SK-N-SH treated with all-trans-retinoic acid at 6 μM for 48 hours (cell line): ENCODE measurements around the gene PKN2.

Experiments used
- ATAC-seq: fragments of 200-7000 bp; cut with Tn5 transposase; 3 replicates; pipeline ENCODE4 v1.9.1; 2020; ENCODE audit warnings: mild to moderate bottlenecking, moderate library complexity
- ARNTL ChIP-seq: fragments of 450-650 bp; formaldehyde crosslinking; IDR thresholded peaks from 2 replicates; pipeline ENCODE4 v1.5.0; 2020; ENCODE audit warnings: low read depth, mild to moderate bottlenecking, moderate library complexity, borderline replicate concordance
- CREB5 ChIP-seq: fragments of 250-450 bp; sonication (Bioruptor Pico); IDR thresholded peaks from 2 replicates; pipeline ENCODE4 v1.5.1; 2020; ENCODE audit warnings: low read depth, mild to moderate bottlenecking, moderate library complexity
- CSDC2 ChIP-seq: fragments of 250-450 bp; sonication (Bioruptor Pico); IDR thresholded peaks from 2 replicates; pipeline ENCODE4 v1.5.0; 2020; ENCODE audit warnings: mild to moderate bottlenecking, moderate library complexity
- CSRNP3 ChIP-seq: fragments of 250-450 bp; sonication (Bioruptor Pico); IDR thresholded peaks from 2 replicates; pipeline ENCODE4 v1.5.1; 2021; ENCODE audit warnings: mild to moderate bottlenecking, moderate library complexity
- GLIS3 ChIP-seq: fragments of 250-450 bp; sonication (Bioruptor Pico); IDR thresholded peaks from 2 replicates; pipeline ENCODE4 v1.5.0; 2020; ENCODE audit warnings: mild to moderate bottlenecking, moderate library complexity
- ISL1 ChIP-seq: fragments of 250-450 bp; sonication (Bioruptor Pico); IDR thresholded peaks from 2 replicates; pipeline ENCODE4 v2.1.2; 2022; ENCODE audit warnings: mild to moderate bottlenecking, moderate library complexity
- OSR1 ChIP-seq: fragments of 250-450 bp; sonication (Bioruptor Pico); IDR thresholded peaks from 2 replicates; pipeline ENCODE4 v1.8.0; 2022; ENCODE audit warnings: moderate library complexity, mild to moderate bottlenecking, inconsistent platforms
- PATZ1 ChIP-seq: fragments of 250-450 bp; sonication (Bioruptor Pico); IDR thresholded peaks from 2 replicates; pipeline ENCODE4 v1.8.0; 2020; ENCODE audit warnings: mild to moderate bottlenecking, moderate library complexity, borderline replicate concordance
- POU6F1 ChIP-seq: fragments of 250-450 bp; sonication (Bioruptor Pico); IDR thresholded peaks from 2 replicates; pipeline ENCODE4 v1.8.0; 2021; ENCODE audit warnings: low read depth, mild to moderate bottlenecking, moderate library complexity, borderline replicate concordance
- PPARA ChIP-seq: fragments of 250-450 bp; sonication (Bioruptor Pico); IDR thresholded peaks from 2 replicates; pipeline ENCODE4 v1.5.0; 2020; ENCODE audit warnings: mild to moderate bottlenecking, borderline replicate concordance
- RARB ChIP-seq: fragments of 250-450 bp; sonication (Bioruptor Pico); IDR thresholded peaks from 2 replicates; pipeline ENCODE4 v1.8.0; 2021; ENCODE audit warnings: mild to moderate bottlenecking, moderate library complexity
- SNAI2 ChIP-seq: fragments of 250-450 bp; sonication (Bioruptor Pico); IDR thresholded peaks from 2 replicates; pipeline ENCODE4 v1.5.0; 2020; ENCODE audit warnings: mild to moderate bottlenecking, moderate library complexity
- TCF4 ChIP-seq: fragments of 250-450 bp; sonication (Bioruptor Pico); IDR thresholded peaks from 2 replicates; pipeline ENCODE4 v1.8.0; 2021; ENCODE audit warnings: mild to moderate bottlenecking, moderate library complexity, borderline replicate concordance
- TOX ChIP-seq: fragments of 250-450 bp; sonication (Bioruptor Pico); IDR thresholded peaks from 2 replicates; pipeline ENCODE4 v1.8.0; 2021; ENCODE audit warnings: mild to moderate bottlenecking, moderate library complexity, borderline replicate concordance
- TSHZ2 ChIP-seq: fragments of 250-450 bp; sonication (Bioruptor Pico); IDR thresholded peaks from 2 replicates; pipeline ENCODE4 v1.5.0; 2020; ENCODE audit warnings: mild to moderate bottlenecking, moderate library complexity
- ZFP3 ChIP-seq: fragments of 250-450 bp; sonication (Bioruptor Pico); IDR thresholded peaks from 2 replicates; pipeline ENCODE4 v1.5.0; 2020; ENCODE audit warnings: mild to moderate bottlenecking, moderate library complexity
- ZFP30 ChIP-seq: fragments of 450-650 bp; formaldehyde crosslinking; IDR thresholded peaks from 2 replicates; pipeline ENCODE4 v1.5.0; 2022; ENCODE audit warnings: mild to moderate bottlenecking, moderate library complexity
- ZNF565 ChIP-seq: fragments of 450-650 bp; formaldehyde crosslinking; conservative IDR thresholded peaks from 2 replicates; pipeline ENCODE4 v1.5.0; 2020; ENCODE audit warnings: low read depth, mild to moderate bottlenecking, moderate library complexity
- ZNF8 ChIP-seq: fragments of 450-650 bp; formaldehyde crosslinking; IDR thresholded peaks from 2 replicates; pipeline ENCODE4 v1.5.0; 2020; ENCODE audit warnings: mild to moderate bottlenecking, moderate library complexity

The PKN2 gene

GRCh38 chr1:88783145-88783544 lies 99.1 kb downstream of the PKN2 start:
- ATAC-seq: no peak
- TF ChIP-seq POU6F1 (CRISPR knock-in tag) (no peak), OSR1 (CRISPR knock-in tag) (no peak), PPARA (CRISPR knock-in tag) (no peak), CREB5 (CRISPR knock-in tag) (no peak), TOX (CRISPR knock-in tag) (no peak), ZNF8 (no peak), ZFP30 (CRISPR knock-in tag) (no peak), TCF4 (CRISPR knock-in tag) (no peak), ZFP3 (CRISPR knock-in tag) (no peak), ARNTL (no peak), SNAI2 (CRISPR knock-in tag) (no peak)
- TF ChIP-seq, all 23 proteins: peak for 0

GRCh38 chr1:88784551-88784950 lies 100.5 kb downstream of the PKN2 start:
- no peak for TF ChIP-seq CSRNP3 (CRISPR knock-in tag)
- no peak for TF ChIP-seq ARNTL
- TF ChIP-seq OSR1 (CRISPR knock-in tag): no peak
- TF ChIP-seq PATZ1 (CRISPR knock-in tag): no peak
- no peak for TF ChIP-seq ZFP30 (CRISPR knock-in tag)
- TF ChIP-seq ZNF8: no peak
- no peak for TF ChIP-seq CSDC2
- TF ChIP-seq TOX (CRISPR knock-in tag): no peak
- no peak for TF ChIP-seq ISL1 (CRISPR knock-in tag)
- no peak for ATAC-seq

- no peak for TF ChIP-seq ZNF565 (CRISPR knock-in tag)
- no peak for TF ChIP-seq TSHZ2
- TF ChIP-seq CSDC2: no peak
- no peak for TF ChIP-seq ARNTL
- TF ChIP-seq TOX (CRISPR knock-in tag): no peak
- no peak for TF ChIP-seq ISL1 (CRISPR knock-in tag)
- TF ChIP-seq GLIS3 (CRISPR knock-in tag): no peak
- TF ChIP-seq RARB (CRISPR knock-in tag): no peak
- TF ChIP-seq, all 23 proteins: peak for 0
- ATAC-seq: no peak
Measured at GRCh38 chr1:88787023-88787903, 103.2 kb downstream of the PKN2 start.
